Measurements from ENCODE around the gene LRRC26. TPM values are rescaled to one million over a fixed set of nuclear protein-coding genes. Genes with fewer than 3 reads are reported as not detected.

LRRC26 gene
- total RNA-seq, 2 experiments from 2014 or later, result not detected

DNA sequence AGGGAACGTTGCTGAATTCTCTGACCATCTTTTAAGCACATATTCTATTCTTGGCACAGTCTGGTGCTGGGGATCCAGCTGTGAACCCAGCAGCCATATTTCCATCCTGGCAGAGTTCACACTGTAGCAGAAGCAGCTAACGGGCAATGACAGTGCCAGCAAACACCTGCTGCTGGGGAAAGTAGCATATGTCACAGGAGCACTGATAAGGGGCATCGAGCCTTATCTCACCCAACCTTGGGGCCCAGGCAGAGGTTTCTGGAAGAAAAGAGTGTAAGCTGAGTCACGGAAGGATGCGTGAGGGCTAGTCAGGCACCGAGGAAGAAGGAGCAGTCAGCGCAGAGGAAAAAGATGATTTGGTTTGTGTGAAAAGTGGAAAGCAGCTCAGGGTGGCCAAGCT lies 36.8 kb upstream of the LRRC26 start:
- peaks cover 49% of the 10 kb centered on the region for H3K4me1 Mint-ChIP-seq
- ChIA-PET POLR2A (interaction anchor here (1.1 to 7.9 kb wide), 8 partner anchors 11 to 92 kb away, joined by 3 to 97 read pairs (median 11); partner anchors contain the start of genes ANAPC2, CYSRT1, DPP7 and RNF208), CTCF (interaction anchor here (0.8 to 1.2 kb wide), 2 partner anchors 18 to 88 kb away, joined by 3 read pairs; partner anchors contain the start of gene SSNA1)
- no peaks in the 10 kb centered on the region for H3K9me3 Mint-ChIP-seq
- H3K36me3 Mint-ChIP-seq (ENCODE audit: low read depth), result peaks cover 24% of the 10 kb centered on the region
- no peak for DNase-seq
- H3K27ac Mint-ChIP-seq, result peak overlapping the region; percentile 90
- H3K27me3 Mint-ChIP-seq, result no peaks in the 10 kb centered on the region
- peak overlapping the region; percentile 92 for H3K4me3 Mint-ChIP-seq

DNA sequence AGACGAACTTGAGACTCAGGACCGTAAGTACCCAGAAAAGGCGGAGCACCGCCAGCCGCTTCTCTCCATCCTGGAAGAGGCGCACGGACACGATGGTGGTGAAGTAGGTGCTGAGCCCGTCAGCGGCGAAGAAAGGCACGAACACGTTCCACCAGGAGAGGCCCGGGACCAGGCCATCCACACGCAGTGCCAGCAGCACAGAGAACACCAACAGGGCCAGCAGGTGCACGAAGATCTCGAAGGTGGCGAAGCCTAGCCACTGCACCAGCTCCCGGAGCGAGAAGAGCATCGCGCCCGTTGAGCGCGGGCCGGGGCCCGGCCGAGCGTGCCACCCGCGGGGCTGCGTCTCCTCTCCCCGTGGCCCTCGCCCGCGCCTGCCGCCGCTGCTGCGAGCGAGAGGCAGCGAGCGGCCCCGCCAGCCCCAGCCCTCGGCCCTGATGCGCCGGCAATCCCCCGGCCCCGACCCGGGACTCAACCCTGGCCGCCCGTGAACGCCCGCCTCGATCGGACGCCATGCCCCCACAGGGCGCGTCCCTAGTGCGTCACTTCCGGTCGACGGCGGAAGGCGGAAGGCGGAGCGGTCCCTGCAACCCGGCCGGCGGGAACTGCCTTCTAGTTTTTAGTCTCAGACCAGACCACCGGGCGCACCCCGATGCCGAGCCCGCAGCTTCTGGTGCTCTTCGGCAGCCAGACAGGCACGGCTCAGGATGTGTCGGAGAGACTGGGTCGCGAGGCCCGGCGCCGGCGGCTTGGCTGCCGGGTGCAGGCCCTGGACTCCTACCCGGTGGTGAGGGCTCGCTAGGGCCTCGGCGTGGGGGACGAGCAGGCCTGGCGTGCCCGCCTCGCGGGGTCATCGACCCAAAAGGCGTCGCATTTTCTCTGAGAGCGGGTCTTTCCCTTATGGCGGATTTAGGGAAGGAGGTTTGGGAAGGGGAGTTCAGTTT lies 35.5 kb upstream of the LRRC26 start, which contains the start of the genes NDOR1 and TMEM203:
Gene NDOR1 (plus strand): TSS at position 575 of the 944 bp plus-strand sequence. CDS start 78 bp downstream, at position 653.
Gene TMEM203 (minus strand): TSS at position 523 of the 944 bp plus-strand sequence. CDS start 234 bp downstream, at position 289.
- Mint-ChIP-seq H3K4me1 (peaks cover 58% of the 10 kb centered on the region), H3K27me3 (no peaks in the 10 kb centered on the region), H3K9me3 (no peaks in the 10 kb centered on the region), H3K27ac (peak within 1 kb of the TSS; percentile 90), H3K36me3 (ENCODE audit: low read depth) (peaks cover 22% of the 10 kb centered on the region), H3K4me3 (peak within 1 kb of the TSS; percentile 92)
- ChIA-PET CTCF (interaction anchor here (1.5 to 2.6 kb wide), 4 partner anchors 16 to 22 kb away, joined by 3 to 8 read pairs (median 6); partner anchors contain the start of genes RNF208 and RNF224), POLR2A (interaction anchor here (0.6 to 7.9 kb wide), 17 partner anchors 9 to 134 kb away, joined by 3 to 97 read pairs (median 4); partner anchors contain the start of genes ANAPC2, CYSRT1, DPP7 and NELFB)
- DNase-seq, result peak; percentile 94

DNA sequence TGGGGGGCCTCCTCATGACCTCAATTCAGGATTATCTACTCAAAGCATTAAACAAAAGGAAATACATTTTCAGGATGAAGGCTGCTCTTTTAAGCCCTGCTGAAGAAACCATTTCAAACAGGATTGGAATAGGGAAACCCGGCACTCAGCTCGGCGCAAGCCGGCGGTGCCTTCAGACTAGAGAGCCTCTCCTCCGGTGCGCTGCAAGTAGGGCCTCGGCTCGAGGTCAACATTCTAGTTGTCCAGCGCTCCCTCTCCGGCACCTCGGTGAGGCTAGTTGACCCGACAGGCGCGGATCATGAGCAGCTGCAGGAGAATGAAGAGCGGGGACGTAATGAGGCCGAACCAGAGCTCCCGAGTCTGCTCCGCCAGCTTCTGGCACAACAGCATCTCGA lies 34.9 kb upstream of the LRRC26 start:
- peak overlapping the region; percentile 92 for H3K4me3 Mint-ChIP-seq
- ChIA-PET CTCF (interaction anchor here (1.5 to 2.6 kb wide), 4 partner anchors 15 to 22 kb away, joined by 3 to 8 read pairs (median 6); partner anchors contain the start of genes RNF208 and RNF224), POLR2A (interaction anchor here (0.6 to 7.9 kb wide), 16 partner anchors 9 to 134 kb away, joined by 3 to 97 read pairs (median 4); partner anchors contain the start of genes ANAPC2, CYSRT1, NELFB and RNF208)
- peaks cover 58% of the 10 kb centered on the region for H3K4me1 Mint-ChIP-seq
- no peak for DNase-seq
- H3K27ac Mint-ChIP-seq, result peak overlapping the region; percentile 90
- H3K9me3 Mint-ChIP-seq, result no peaks in the 10 kb centered on the region
- H3K27me3 Mint-ChIP-seq, result no peaks in the 10 kb centered on the region
- peaks cover 22% of the 10 kb centered on the region for H3K36me3 Mint-ChIP-seq (ENCODE audit: low read depth)

DNA sequence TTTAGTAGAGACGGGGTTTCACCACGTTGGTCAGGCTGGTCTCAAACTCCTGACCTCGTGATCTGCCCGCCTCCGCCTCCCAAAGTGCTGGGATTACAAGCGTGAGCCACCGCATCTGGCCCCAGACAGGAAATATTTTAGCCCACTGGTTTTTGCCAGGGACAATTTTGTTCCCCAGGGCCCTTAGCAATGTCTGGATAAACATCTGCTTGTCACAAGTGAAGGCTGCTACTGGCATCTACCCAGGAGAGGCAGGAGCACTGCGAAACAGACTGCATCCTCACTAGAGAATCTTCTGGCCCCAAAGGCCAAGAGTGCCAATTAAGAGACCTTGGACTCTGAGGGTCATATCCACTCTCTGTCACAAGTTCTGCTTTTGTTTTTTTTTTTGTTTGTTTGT lies 33.1 kb upstream of the LRRC26 start:
- no peak overlapping the region for H3K27ac Mint-ChIP-seq
- H3K27me3 Mint-ChIP-seq, result no peaks in the 10 kb centered on the region
- no peak for DNase-seq
- no peak overlapping the region for H3K4me3 Mint-ChIP-seq
- ChIA-PET POLR2A (interaction anchor here (1.0 to 3.0 kb wide), 3 partner anchors 8 to 38 kb away, joined by 3 to 25 read pairs (median 5); partner anchors contain the start of genes ANAPC2, SSNA1 and TUBB4B), CTCF (interaction anchor here (1.2 to 2.6 kb wide), 2 partner anchors 14 to 20 kb away, joined by 6 to 8 read pairs; partner anchors contain the start of genes RNF208 and SSNA1)
- H3K9me3 Mint-ChIP-seq, result no peaks in the 10 kb centered on the region
- peaks cover 56% of the 10 kb centered on the region for H3K4me1 Mint-ChIP-seq
- H3K36me3 Mint-ChIP-seq (ENCODE audit: low read depth), result peaks cover 18% of the 10 kb centered on the region

DNA sequence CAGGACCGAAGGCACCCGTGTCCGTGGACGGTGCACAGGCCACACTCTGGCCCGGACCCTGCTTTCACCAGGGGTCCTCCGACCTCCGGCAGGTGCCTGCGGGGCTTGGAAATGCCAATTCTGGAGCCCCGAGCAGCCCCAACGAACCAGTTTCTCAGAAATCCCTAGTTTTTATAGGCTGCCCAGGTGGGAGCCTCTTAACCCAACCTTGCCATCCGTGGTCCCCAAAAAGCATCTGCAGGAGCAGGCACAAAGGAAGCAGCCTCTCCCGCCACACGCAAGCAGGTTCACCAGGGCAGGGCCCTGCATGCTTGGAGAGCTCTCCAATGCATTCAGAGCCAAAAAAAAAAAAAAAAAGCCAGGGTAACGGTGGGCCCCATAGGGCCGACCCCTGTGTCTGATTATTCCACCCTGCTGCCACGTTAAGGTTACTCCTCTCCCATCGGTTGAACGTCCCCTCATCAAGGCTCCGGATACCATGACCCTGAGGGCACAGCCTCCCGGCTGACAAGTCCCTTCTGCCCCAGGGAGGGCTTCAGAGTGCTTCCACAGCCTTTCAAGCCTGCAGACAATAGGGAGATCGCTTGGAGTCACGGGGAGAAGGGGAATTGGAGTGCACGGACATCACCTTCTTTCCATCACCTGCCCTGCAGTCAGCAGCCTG lies 31.5 kb upstream of the LRRC26 start:
- DNase-seq, result no peak
- Mint-ChIP-seq H3K4me3 (peak overlapping the region; percentile 78), H3K27me3 (no peaks in the 10 kb centered on the region), H3K36me3 (ENCODE audit: low read depth) (peaks cover 3% of the 10 kb centered on the region), H3K27ac (peak overlapping the region; percentile 70), H3K4me1 (peaks cover 43% of the 10 kb centered on the region), H3K9me3 (no peaks in the 10 kb centered on the region)
- CTCF ChIA-PET, result interaction anchor here (0.8 to 1.4 kb wide), 7 partner anchors 13 to 106 kb away, joined by 4 to 12 read pairs (median 4); partner anchors contain the start of genes ANAPC2, RNF208, RNF224 and SSNA1
- POLR2A ChIA-PET, result interaction anchor here (0.7 to 3.0 kb wide), 17 partner anchors 8 to 474 kb away, joined by 3 to 29 read pairs (median 5); partner anchors contain the start of genes ANAPC2, CYSRT1, MAN1B1 and RABL6

DNA sequence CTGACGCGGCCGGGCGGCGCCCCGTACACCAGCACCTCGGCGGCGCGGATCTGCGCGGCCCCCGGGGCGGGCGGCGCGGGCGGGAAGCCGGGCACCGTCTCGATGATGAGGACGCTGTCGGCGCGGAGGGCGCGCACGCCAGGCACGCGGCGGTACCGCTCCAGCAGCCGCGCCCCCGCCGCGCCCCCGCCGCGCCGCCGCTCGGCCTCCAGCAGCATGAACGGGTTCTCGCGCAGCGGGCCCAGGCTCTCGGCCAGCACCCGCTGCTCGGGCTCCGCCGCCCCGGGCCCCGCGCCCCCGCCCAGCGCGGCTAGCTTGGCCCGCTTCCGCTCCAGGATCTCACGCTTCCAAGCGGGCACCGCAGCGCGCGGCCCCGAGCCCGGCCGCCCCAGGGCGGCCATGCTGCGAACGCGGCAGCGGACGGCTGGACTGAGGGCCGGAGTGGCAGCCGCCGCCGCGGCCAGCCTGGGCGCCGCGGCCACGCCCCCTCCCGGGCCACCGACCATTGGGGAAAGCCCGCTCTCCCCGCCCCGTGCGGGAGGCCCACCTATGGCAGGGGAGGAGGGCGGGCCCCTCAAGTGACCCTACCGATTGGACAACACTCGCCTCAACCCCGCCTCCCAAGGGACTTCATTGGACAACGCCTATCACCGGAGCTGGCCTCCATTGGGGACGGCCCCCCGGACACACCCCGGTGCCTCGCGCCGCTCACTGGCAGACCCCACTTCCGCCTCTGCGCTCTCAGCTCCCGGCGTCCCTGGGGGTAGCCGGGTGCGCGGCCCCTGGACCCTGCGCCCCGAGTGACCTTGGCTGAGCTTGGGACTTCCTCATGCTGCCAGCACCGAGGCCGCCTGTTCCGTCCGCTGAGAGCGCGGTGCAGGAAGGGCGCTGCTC lies 30.7 kb upstream of the LRRC26 start, which contains the start of gene TPRN:
Gene TPRN (minus strand): TSS at position 431 of the 894 bp plus-strand sequence. CDS start 30 bp downstream, at position 401.
- peak within 1 kb of the TSS; percentile 78 for H3K4me3 Mint-ChIP-seq
- peak; percentile 99 for DNase-seq
- H3K27ac Mint-ChIP-seq, result peak within 1 kb of the TSS; percentile 70
- H3K36me3 Mint-ChIP-seq (ENCODE audit: low read depth), result no peaks in the 10 kb centered on the region
- H3K27me3 Mint-ChIP-seq, result no peaks in the 10 kb centered on the region
- POLR2A ChIA-PET, result interaction anchor here (0.7 to 3.0 kb wide), 17 partner anchors 8 to 474 kb away, joined by 3 to 29 read pairs (median 5); partner anchors contain the start of genes ANAPC2, CYSRT1, MAN1B1 and RABL6
- no peaks in the 10 kb centered on the region for H3K9me3 Mint-ChIP-seq
- CTCF ChIA-PET, result interaction anchor here (0.6 to 1.4 kb wide), 9 partner anchors 12 to 114 kb away, joined by 3 to 12 read pairs (median 4); partner anchors contain the start of genes ANAPC2, MAN1B1, RNF208 and RNF224
- H3K4me1 Mint-ChIP-seq, result peaks cover 35% of the 10 kb centered on the region

DNA sequence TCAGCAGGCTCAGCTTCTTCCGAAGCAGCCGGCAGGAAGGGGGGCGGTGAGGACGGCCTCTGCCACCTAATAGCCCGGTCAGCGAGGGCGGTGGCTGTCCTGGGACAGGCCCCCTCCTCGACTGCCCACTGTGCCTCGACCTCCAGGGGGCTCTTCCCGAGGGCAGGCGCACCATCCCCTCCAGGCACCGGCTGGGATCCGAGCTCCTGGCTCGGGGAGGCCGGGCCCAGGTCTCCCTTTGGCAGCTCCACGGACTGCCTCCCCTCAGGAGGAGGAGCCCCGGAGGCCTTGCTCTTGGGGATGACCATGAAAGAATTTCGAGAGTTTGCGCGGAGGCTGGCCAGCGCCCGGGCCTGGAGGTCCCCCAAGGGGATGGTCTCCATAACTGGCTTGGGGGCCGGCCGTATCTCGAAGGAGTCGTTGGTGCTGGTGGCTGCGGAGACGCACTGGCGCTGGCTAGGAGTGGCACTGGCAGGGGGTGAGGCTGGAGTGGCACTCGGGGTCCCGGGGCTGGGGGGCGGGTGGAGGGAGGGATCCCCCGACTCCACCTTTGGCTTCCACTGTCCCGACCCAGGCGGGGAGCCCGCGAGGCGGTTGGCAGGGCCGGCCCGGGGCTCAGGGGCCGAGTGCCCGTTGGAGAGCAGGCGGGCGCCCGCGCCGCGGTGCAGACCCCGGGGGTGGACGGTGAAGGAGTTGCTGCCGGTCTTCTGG lies 29.7 kb upstream of the LRRC26 start:
- H3K36me3 Mint-ChIP-seq (ENCODE audit: low read depth), result no peaks in the 10 kb centered on the region
- no peaks in the 10 kb centered on the region for H3K27me3 Mint-ChIP-seq
- ChIA-PET CTCF (interaction anchor here (0.6 kb wide), 1 partner anchor 77 kb away, joined by 5 read pairs; no protein-coding TSS in a partner anchor), POLR2A (interaction anchor here (0.9 to 3.4 kb wide), 4 partner anchors 11 to 70 kb away, joined by 3 to 26 read pairs (median 7); partner anchors contain the start of genes ANAPC2, RNF208, SSNA1 and TUBB4B)
- no peaks in the 10 kb centered on the region for H3K9me3 Mint-ChIP-seq
- DNase-seq, result no peak
- peak overlapping the region; percentile 40 for H3K27ac Mint-ChIP-seq
- peaks cover 33% of the 10 kb centered on the region for H3K4me1 Mint-ChIP-seq
- peak overlapping the region; percentile 74 for H3K4me3 Mint-ChIP-seq

DNA sequence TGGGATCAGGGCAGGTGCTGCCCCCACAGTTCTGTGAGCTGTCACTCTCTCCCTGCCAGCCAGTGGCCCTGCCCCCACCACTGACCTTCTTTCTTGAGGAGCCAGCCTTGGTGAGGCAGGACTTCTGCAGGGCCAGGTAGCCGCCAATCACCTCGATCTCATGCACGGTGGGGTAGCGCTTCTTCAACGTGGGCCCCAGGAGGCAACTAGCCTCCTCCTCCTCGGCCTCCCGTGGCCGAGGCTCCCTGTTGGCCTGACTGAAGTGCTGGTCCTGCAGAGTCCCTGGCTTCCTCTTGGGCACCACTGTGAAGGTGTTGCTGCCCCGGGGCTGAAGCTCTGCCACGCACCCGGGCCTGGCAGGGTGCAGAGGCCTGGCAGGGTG lies 29.0 kb upstream of the LRRC26 start:
- Mint-ChIP-seq H3K4me1 (peaks cover 26% of the 10 kb centered on the region), H3K4me3 (peak overlapping the region; percentile 74), H3K36me3 (ENCODE audit: low read depth) (no peaks in the 10 kb centered on the region), H3K9me3 (no peaks in the 10 kb centered on the region), H3K27me3 (no peaks in the 10 kb centered on the region), H3K27ac (no peak overlapping the region)
- no peak for DNase-seq
- POLR2A ChIA-PET, result interaction anchor here (0.9 to 3.4 kb wide), 4 partner anchors 10 to 69 kb away, joined by 3 to 26 read pairs (median 7); partner anchors contain the start of genes ANAPC2, RNF208, SSNA1 and TUBB4B
- CTCF ChIA-PET, result interaction anchor here (0.6 kb wide), 1 partner anchor 76 kb away, joined by 5 read pairs; no protein-coding TSS in a partner anchor

DNA sequence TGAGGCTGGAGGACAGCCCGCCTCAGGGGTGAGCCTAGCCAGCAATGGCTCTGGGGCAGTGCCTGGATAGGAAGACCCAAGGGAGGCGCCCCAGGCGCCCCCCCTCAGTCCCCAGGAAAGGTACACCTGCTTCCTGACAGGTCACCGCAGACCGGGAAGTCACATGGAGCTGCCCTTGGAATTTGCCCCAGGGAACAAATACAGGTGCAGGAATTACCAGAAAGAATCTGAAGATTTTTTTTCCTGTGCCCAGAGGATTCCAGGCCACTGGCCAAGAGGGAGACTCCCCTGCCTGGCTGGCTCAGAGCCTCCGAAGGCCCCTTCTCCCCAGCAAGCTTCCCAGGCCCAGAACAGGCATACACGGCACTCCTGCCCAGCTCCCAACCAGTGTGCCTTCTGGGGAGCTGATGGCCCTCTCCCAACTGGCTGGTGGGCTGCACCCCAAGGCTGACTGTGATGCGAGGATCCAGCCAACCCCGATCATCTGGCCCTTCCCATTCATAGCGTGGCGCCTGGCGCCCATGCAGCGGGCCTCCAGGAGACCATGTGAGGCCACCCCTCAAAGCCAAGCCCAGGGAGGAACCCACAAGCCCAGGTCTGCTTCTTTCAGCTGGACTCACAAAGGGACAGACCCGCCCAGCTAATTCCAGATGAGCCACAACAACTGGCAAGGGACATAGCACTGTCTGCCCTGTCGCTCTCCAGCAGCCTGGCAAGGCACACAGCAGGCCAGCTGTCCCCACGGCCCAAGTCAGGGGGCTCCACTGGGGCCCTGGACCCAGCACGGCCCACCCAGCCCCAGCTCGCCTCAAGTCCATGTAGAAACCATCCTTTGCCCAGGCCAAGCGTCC lies 28.4 kb upstream of the LRRC26 start:
- H3K9me3 Mint-ChIP-seq, result no peaks in the 10 kb centered on the region
- DNase-seq, result no peak
- peak overlapping the region; percentile 30 for H3K4me3 Mint-ChIP-seq
- no peaks in the 10 kb centered on the region for H3K36me3 Mint-ChIP-seq (ENCODE audit: low read depth)
- H3K4me1 Mint-ChIP-seq, result peaks cover 21% of the 10 kb centered on the region
- ChIA-PET CTCF (no interaction called here), POLR2A (interaction anchor here (0.9 to 3.4 kb wide), 4 partner anchors 10 to 69 kb away, joined by 3 to 26 read pairs (median 7); partner anchors contain the start of genes ANAPC2, RNF208, SSNA1 and TUBB4B)
- no peak overlapping the region for H3K27ac Mint-ChIP-seq
- H3K27me3 Mint-ChIP-seq, result no peaks in the 10 kb centered on the region
